ENCODE measurements around the gene HDHD3. TPM values are rescaled to one million over a fixed set of nuclear protein-coding genes. Genes with fewer than 3 reads are reported as not detected.
"Not testable (repeated sequence)": the region's sequence is repeated elsewhere in the genome, so short reads cannot be mapped to it uniquely, and the experiment has no call there.

HDHD3 gene
- total RNA-seq, 2 donors from 2014 or later, result 17.6 to 30.1 TPM

- Histone ChIP-seq H3K27me3 (replicated peaks; ENCODE audit: insufficient read depth) (no peaks in the 10 kb centered on the region), H3K4me3 (no peak overlapping the region), H3K4me1 (ENCODE audit: control insufficient read depth in 1 of 2, low read depth in 2 of 2) (peaks cover 4% of the 10 kb centered on the region in 2 donors), H3K9me3 (no peaks in the 10 kb centered on the region), H3K36me3 (no peaks in the 10 kb centered on the region), H3K27ac (no peak overlapping the region)
- DNase-seq (ENCODE audit: low spot score), result no peak
- TF ChIP-seq CTCF (IDR thresholded peaks at IDR 0.05), result no peak
- no peak for ATAC-seq (ENCODE audit: insufficient number of reproducible peaks, low FRiP score, low read depth)
Observed at GRCh38 chr9:113380869-113381378, 4.1 kb upstream of the HDHD3 start.

- not testable (repeated sequence) for DNase-seq (ENCODE audit: low spot score); H3K27me3 ChIP-seq (replicated peaks; ENCODE audit: insufficient read depth); H3K36me3 ChIP-seq; H3K9me3 ChIP-seq; ATAC-seq (ENCODE audit: insufficient number of reproducible peaks, low FRiP score, low read depth); H3K4me3 ChIP-seq; H3K27ac ChIP-seq
- peaks cover 4 to 14% of the 10 kb centered on the region in 2 donors for H3K4me1 ChIP-seq (ENCODE audit: control insufficient read depth in 1 of 2, low read depth in 2 of 2)
Observed at GRCh38 chr9:113379829-113380210, 3.0 kb upstream of the HDHD3 start.

- H3K4me3 ChIP-seq; ATAC-seq (ENCODE audit: insufficient number of reproducible peaks, low FRiP score, low read depth); DNase-seq (ENCODE audit: low spot score); H3K36me3 ChIP-seq; H3K9me3 ChIP-seq; H3K27ac ChIP-seq; H3K27me3 ChIP-seq (replicated peaks; ENCODE audit: insufficient read depth): not testable (repeated sequence)
- H3K4me1 ChIP-seq (ENCODE audit: control insufficient read depth in 1 of 2, low read depth in 2 of 2), result peaks cover 4 to 14% of the 10 kb centered on the region in 2 donors
Observed at GRCh38 chr9:113379094-113379828, 2.5 kb upstream of the HDHD3 start.

GRCh38 chr9:113375057-113376023 lies 1.4 kb downstream of the HDHD3 start:
- H3K4me1 ChIP-seq (ENCODE audit: control insufficient read depth in 1 of 2, low read depth in 2 of 2), result peaks cover 4 to 25% of the 10 kb centered on the region in 2 donors
- no peak overlapping the region for H3K27ac ChIP-seq
- H3K9me3 ChIP-seq, result no peaks in the 10 kb centered on the region
- DNase-seq (ENCODE audit: low spot score), result no peak
- no peak for TF ChIP-seq CTCF (IDR thresholded peaks at IDR 0.05)
- no peaks in the 10 kb centered on the region for H3K27me3 ChIP-seq (replicated peaks; ENCODE audit: insufficient read depth)
- H3K36me3 ChIP-seq, result peaks cover 18% of the 10 kb centered on the region
- ATAC-seq (ENCODE audit: insufficient number of reproducible peaks, low FRiP score, low read depth), result no peak
- peak overlapping the region; percentile 100 for H3K4me3 ChIP-seq

- no peak overlapping the region for H3K4me3 ChIP-seq
- H3K9me3 ChIP-seq, result no peaks in the 10 kb centered on the region
- ATAC-seq (ENCODE audit: insufficient number of reproducible peaks, low FRiP score, low read depth), result no peak
- DNase-seq (ENCODE audit: low spot score), result no peak
- H3K36me3 ChIP-seq, result peaks cover 18% of the 10 kb centered on the region
- TF ChIP-seq CTCF (IDR thresholded peaks at IDR 0.05), result no peak
- H3K27me3 ChIP-seq (replicated peaks; ENCODE audit: insufficient read depth), result no peaks in the 10 kb centered on the region
- no peak overlapping the region for H3K27ac ChIP-seq
- H3K4me1 ChIP-seq (ENCODE audit: control insufficient read depth in 1 of 2, low read depth in 2 of 2), result peaks cover 4 to 25% of the 10 kb centered on the region in 2 donors
Observed at GRCh38 chr9:113373676-113374392, 3.0 kb downstream of the HDHD3 start.

Measured in thoracic aorta (tissue), 2 donors.